Prostate gland (tissue), 2 donors: ENCODE measurements around the gene TAF9B. TPM values are rescaled to one million over a fixed set of nuclear protein-coding genes. Genes with fewer than 3 reads are reported as not detected.
A peak's percentile ranks its signal among the peaks of the same experiment; 100 is the strongest.

Experiments used
- DNase-seq: peaks from one replicate; pipeline ENCODE4 v3.0.0-alpha.2; 2019; ENCODE audit warnings: low spot score
- H3K27ac ChIP-seq, 2 donors: fragments of 200-600 bp; sonication (generic); 2 replicates each; pipeline ENCODE4 v1.5.1; 2017 to 2019
- H3K27me3 ChIP-seq: fragments of 200-600 bp; sonication (generic); replicated peaks from 2 replicates; pipeline ENCODE4 v1.5.1; 2019; ENCODE audit not compliant: insufficient read depth
- H3K36me3 ChIP-seq, 2 donors: fragments of 200-600 bp; sonication (generic); 1 replicate in 1 of 2; 2 replicates in 1 of 2; pipeline versions ENCODE4 v1.5.1 to v1.8.1; 2017 to 2019
- H3K4me1 ChIP-seq: fragments of 200-600 bp; sonication (generic); replicated peaks from 2 replicates; pipeline ENCODE4 v1.5.1; 2019
- H3K4me3 ChIP-seq, 2 donors: fragments of 200-600 bp; sonication (generic); 2 replicates each; pipeline ENCODE4 v1.5.1; 2017 to 2019
- H3K9me3 ChIP-seq: fragments of 200-600 bp; sonication (generic); 2 replicates; pipeline ENCODE4 v1.5.1; 2017
- CTCF ChIP-seq, 4 experiments: fragments of 200-600 bp in 2 of 4; fragments of 450-650 bp in 2 of 4; sonication (generic) in 2 of 4; IDR thresholded peaks; 1 replicate in 3 of 4; 2 replicates in 1 of 4; pipeline ENCODE4 v1.5.1; 2016 to 2019; ENCODE audit warnings: antibody characterized with exemption in 4 of 4, mild to moderate bottlenecking in 2 of 4, moderate library complexity in 2 of 4
- POLR2A ChIP-seq: fragments of 450-650 bp; IDR thresholded peaks from one replicate; pipeline ENCODE4 v1.6.1; 2016; ENCODE audit warnings: antibody characterized with exemption, mild to moderate bottlenecking
- POLR2AphosphoS5 ChIP-seq: sonication (generic); formaldehyde crosslinking; IDR thresholded peaks from one replicate; pipeline ENCODE4 v1.6.1; 2017; ENCODE audit warnings: antibody characterized with exemption
- WGBS: methylation state at CpG from one replicate; pipeline ENCODE4 v1.1.5; 2018; 5-methylcytosine and 5-hydroxymethylcytosine counted together
- intact Hi-C: fragments of 100-400 bp; cut with DNase I; formaldehyde crosslinking; loops from one replicate; pipeline ENCODE4 v1.14.2; 2022
- total RNA-seq, 2 donors: library from RNA; depleted of rRNA; stranded (reverse); fragments of >200 nt; gene quantifications; one replicate each; pipeline ENCODE4 v1.1.0, GENCODE V29; 2016

Gene TAF9B, protein sequence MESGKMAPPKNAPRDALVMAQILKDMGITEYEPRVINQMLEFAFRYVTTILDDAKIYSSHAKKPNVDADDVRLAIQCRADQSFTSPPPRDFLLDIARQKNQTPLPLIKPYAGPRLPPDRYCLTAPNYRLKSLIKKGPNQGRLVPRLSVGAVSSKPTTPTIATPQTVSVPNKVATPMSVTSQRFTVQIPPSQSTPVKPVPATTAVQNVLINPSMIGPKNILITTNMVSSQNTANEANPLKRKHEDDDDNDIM
- 10 to 100 TPM; 27.0 to 37.4 TPM for total RNA-seq

- peak; percentile 72 for TF ChIP-seq POLR2AphosphoS5
- no peak for TF ChIP-seq CTCF (IDR thresholded peaks at IDR 0.05)
- peak; percentile 67 for TF ChIP-seq POLR2A
- H3K27me3 ChIP-seq: no peaks in the 10 kb centered on the region
- WGBS: 14% methylated on average over 20 of the region's 59 CpGs
- DNase-seq: peak; percentile 76
- H3K9me3 ChIP-seq: no peaks in the 10 kb centered on the region
- intact Hi-C loops: no loop called here
- peak within 1 kb of the TSS; percentile 72 to 81 for H3K27ac ChIP-seq
- no peaks in the 10 kb centered on the region for H3K36me3 ChIP-seq
- H3K4me1 ChIP-seq: no peaks in the 10 kb centered on the region
- peak within 1 kb of the TSS; percentile 51 to 55 for H3K4me3 ChIP-seq
Observed at GRCh38 chrX:78139160-78140123, at the start of gene TAF9B. Gene TAF9B (minus strand): TSS chrX:78139650. CDS start chrX:78139611, 39 bp downstream.

GRCh38 chrX:78182881-78183280 is 43.4 kb upstream of the TAF9B start:
- 100% methylated on average over 1 of the region's 7 CpGs for WGBS
- no peak for DNase-seq
- Histone ChIP-seq H3K4me1 (no peaks in the 10 kb centered on the region), H3K27ac (no peak overlapping the region), H3K4me3 (no peak overlapping the region), H3K9me3 (no peaks in the 10 kb centered on the region), H3K36me3 (no peaks in the 10 kb centered on the region), H3K27me3 (no peaks in the 10 kb centered on the region)
- intact Hi-C loops: no loop called here
- no peak for TF ChIP-seq CTCF (IDR thresholded peaks at IDR 0.05)
- no peak for TF ChIP-seq POLR2AphosphoS5
- no peak for TF ChIP-seq POLR2A

- no peak for TF ChIP-seq POLR2A
- TF ChIP-seq CTCF (IDR thresholded peaks at IDR 0.05): no peak
- no peak for TF ChIP-seq POLR2AphosphoS5
- H3K4me1 ChIP-seq: no peaks in the 10 kb centered on the region
- no peaks in the 10 kb centered on the region for H3K27me3 ChIP-seq
- no peak for DNase-seq
- intact Hi-C loops: no loop called here
- H3K4me3 ChIP-seq: no peak overlapping the region
- H3K9me3 ChIP-seq: no peaks in the 10 kb centered on the region
- H3K27ac ChIP-seq: no peak overlapping the region
- no peaks in the 10 kb centered on the region for H3K36me3 ChIP-seq
Observed at GRCh38 chrX:78181307-78181706, 41.9 kb upstream of the TAF9B start.

DNA sequence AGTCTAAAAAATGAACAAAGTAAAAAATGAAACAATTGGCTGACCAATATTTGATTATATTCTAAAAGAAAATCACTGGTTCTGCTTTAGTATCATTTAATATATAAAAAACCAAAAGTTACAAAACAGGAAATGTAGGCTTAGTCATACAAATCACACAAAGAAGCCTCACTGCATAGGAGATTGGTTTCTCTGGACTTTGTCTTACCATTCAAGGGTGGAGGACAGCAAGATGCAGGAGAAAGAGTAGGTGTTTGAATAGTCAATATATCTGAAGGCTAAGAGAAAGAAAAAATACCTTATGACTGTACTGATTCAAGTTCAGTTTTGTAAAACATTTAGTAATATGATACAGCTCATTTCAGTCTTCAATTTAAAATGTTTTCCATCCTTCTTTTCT is 28.6 kb upstream of the TAF9B start:
- Histone ChIP-seq H3K27me3 (no peaks in the 10 kb centered on the region), H3K36me3 (no peaks in the 10 kb centered on the region), H3K4me1 (no peaks in the 10 kb centered on the region), H3K9me3 (no peaks in the 10 kb centered on the region), H3K27ac (no peak overlapping the region), H3K4me3 (no peak overlapping the region)
- intact Hi-C loops: no loop called here
- TF ChIP-seq POLR2AphosphoS5: no peak
- no peak for TF ChIP-seq CTCF (IDR thresholded peaks at IDR 0.05)
- TF ChIP-seq POLR2A: no peak
- no peak for DNase-seq
